ENCODE measurements around the gene SERPINA1.

SERPINA1 gene

DNA sequence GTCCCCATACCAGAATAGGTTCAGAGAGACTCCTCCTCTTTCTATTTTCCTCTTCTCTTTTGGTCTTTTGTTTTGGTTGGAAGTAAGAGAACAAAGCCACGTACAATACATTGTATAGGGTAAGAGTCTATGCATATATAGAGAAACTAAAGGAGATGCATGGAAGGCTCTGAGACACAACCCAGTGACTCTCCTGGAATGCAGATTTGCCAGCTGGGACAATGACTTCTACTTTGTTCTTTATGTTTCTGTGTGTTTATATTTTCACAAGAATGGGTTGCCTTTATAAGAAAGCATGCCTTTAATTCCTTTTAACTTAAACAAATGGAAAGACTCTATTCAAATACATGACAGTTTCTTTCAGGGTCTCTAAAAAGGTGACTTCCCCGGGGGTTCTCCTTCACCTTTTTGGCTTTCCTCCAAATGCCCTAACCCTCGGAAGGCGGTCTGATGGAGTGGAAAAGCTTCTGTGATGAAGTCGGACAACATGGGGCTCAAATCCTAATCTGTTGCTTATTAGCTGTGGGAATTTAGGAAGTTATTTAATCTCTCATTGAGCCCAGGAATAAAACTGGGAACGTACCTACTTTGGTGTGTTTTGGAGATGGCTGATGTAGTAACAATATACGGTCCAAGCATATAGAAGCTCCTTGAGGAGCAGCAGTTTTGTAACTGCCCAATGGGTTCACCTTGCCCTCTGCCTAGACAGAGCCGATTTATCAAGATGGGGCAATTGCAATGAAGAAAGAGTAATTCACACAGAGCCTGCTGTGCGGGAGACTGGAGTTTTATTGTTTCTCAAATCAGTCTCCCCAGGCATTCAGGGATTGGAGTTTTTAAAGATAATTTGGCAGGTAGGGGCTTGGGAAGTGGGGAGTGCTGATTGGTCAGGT is 9.1 kb upstream of the SERPINA1 start:
- no peak for DNase-seq (ENCODE audit: low read depth in 2 of 2)

DNA sequence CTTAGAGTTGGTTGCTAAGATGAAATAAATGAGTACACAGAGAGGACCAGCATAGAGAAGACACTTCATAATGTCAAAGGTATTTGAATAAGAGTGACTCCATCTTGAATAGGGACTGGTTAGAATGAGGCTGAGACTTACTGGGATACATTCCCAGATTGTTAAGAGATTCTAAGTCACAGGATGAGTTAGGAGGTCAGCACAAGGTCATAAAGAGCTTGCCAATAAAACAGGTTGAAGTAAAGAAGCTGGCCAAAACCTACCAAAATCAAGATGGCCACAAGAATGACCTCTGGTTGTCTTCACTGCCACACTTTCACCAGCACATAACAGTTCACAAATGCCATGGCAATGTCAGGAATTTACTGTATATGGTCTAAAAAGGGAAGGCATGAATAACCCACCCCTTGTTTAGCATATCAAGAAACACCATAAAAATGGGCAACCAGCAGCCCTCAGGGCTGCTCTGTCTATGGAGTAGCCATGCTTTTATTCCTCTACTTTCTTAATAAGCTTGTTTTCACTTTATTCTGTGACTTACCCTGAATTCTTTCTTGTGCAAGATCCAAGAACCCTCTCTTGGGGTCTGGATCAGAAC is 8.3 kb upstream of the SERPINA1 start:
- no peak for DNase-seq (ENCODE audit: low read depth in 2 of 2)

DNA sequence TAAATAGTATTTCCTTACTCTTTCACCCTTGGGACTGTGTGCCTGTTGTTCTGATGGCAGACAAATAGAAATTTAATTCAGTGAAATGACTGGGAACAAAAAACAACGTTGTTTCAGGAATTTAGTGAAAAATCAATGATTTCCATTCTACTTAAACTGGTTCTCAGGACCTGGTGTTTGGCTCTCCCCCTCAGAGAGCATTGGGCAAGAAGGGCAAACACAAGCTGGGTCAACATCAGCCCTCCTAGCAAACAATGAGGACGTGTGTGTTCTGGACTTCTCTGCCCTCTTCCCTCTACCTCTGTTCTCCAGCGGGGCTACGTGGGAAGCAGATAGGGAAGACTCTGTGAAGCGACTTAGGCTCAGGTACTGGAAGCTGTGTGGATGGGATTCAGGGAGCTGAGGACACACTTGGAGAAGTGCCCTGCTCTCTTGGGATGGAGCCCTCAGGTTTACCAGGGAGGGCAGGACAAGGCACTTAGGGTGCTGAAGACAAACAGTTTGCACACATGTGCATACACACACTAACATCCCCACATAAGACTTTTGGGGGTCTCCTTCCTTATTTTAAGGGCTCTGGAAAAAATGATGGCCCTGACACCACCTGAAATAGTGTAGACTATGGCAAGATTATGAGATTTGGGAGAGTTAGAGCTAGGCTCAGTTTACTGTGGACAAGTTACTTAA is 7.6 kb upstream of the SERPINA1 start:
- no peak for DNase-seq (ENCODE audit: low read depth in 2 of 2)

DNA sequence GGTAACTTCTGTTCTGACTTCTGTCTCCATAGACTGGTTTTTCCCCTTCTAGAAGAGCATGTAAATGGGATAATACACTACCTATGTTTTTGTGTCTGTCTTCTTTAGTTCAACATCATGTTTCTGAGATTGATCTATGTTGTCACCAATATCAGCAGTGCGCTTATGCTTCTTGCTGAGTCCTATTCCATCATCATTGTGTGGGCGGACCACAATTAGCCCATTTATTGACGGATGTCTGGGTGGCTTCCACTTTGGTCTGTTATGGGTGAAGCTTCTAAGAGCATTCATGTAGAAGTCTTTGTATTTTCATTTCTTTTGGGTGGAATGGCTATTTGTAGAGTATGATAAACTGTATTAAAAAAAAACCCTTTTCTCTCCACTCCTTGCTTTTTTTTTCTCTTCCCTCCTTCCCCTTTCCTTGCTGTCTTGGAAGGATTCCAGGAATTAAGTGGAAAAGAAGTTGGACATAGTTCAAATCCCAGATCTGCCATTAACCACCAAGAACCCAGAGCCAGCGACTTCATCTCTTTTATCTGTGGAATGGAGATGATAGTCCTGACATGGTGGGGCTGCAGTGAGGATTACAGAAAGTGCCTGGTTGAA is 7.0 kb upstream of the SERPINA1 start:
- no peak for DNase-seq (ENCODE audit: low read depth in 2 of 2)

DNA sequence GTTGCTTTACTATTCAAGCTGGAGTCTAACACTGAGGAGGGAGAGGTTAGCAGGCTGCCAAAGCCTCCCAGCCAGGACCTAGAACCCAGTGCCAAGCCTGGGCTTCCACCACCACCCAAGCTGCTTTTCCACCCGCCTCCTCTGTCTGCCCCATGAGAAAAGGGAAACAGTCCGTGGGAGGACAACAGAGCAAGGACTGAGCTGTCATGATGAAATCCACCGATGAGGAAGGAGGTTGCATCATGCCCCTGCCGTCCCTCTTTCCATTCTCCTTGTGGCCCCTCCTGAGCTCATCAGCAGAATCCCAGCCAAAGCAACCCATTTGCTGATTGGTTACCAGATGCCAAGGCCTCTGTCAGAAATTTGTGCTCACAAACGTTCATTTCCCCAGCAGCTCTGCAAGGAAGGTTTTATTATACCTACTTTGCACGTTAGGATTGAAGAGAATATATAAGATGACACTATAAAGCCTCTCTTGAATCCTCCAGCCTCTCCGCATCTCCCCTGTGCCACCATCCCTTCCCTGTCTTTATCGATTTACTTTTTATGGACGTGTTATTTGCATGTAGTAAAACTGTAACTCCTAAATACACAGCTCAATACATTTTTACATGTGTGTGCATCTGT is 6.3 kb upstream of the SERPINA1 start:
- DNase-seq (ENCODE audit: low read depth in 2 of 2) = no peak

DNA sequence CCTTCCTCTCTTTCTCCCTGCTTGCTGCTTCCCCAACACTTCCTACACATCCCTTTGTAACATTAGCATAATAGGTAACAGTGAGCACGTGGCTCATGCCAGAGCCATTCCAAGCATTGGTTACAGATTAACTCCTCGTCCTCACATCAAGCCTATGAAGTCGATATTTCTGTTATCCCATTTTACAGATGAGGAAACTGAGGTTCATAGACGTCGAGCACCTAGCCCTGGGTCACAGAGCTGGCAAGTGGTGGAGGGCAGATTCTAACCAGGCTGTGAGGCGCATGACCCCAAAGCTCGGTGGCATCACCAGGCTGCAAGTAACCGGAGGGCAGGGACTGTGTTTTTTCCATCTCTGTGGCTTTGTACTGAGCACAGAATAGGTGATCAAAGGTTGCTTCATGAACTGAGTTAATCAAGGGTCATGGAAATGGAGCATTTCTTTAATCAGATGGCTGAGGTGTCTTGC is 5.7 kb upstream of the SERPINA1 start:
- no peak for DNase-seq (ENCODE audit: low read depth in 2 of 2)

DNA sequence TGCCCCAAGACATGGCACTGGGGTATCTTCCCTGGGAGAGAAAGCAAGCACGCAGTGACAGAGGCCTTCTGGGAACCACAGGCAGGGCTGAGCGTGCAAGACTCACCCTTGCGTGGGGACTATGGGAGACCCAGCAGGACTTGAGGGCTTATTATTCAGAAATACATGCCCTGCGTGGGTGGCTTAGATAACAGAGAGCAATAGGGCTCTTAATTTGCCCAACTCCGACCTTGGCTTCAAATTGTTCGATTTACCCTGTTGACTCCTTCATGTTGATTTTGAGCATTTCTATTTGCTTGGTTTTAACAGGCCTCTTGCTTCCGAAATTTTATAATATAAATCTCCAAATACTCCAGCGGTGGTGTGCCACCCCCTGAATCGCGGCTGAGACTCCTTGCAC is 5.1 kb upstream of the SERPINA1 start:
- DNase-seq (ENCODE audit: low read depth in 2 of 2) = no peak

DNA sequence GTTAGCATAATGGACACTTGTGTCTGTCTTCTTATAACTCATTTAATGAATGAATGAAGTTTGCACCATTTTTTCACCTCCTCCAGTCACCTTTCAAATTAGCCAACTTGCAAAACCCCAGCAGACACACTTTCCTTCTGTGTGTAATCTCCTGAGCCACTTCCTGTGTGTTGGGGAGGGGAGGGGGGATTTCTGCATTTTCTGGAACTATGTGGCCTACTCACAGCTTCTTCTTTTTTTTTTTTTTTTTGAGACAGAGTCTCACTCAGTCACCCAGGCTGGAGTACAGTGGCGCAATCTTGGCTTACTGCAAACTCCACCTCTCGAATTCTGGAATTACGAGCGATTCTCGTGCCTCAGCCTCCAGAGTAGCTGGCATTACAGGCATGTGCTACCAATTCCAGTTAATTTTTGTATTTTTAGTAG is 4.1 kb upstream of the SERPINA1 start:
- DNase-seq (ENCODE audit: low read depth in 2 of 2) = no peak

DNA sequence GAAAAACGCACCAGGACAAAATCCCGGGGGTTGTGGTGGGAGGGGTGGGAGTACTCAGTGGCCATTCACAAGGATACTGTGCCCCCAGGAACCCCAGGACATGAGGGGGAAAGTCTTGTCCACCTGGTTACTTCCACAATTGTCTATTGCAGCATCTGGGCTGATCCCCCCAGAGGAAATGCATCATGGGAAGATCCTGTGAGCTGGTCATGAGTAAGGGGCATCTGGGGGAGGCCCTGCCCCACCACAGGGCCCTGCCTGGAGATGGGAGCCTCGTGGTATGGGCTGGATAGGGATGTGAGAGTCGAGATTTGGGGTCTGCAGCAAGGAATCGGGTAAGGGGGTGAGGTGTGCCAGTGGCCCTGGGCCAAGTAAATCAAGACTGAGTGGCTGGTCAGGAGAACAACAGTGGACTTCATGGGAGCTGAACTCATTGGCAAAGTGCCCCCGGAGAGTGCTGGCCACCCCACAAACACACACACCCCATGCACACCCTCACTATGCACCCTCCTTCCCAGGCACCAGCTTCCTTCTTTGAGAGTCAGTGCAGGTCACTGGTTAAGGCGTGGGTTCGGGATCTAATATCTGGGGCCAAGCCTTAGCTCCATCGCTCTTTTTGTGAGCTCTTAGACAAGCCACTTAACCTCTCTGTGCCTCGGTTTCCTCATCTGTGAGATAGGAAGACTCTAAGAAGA is 3.0 kb upstream of the SERPINA1 start:
- DNase-seq (ENCODE audit: low read depth in 2 of 2) = no peak

DNA sequence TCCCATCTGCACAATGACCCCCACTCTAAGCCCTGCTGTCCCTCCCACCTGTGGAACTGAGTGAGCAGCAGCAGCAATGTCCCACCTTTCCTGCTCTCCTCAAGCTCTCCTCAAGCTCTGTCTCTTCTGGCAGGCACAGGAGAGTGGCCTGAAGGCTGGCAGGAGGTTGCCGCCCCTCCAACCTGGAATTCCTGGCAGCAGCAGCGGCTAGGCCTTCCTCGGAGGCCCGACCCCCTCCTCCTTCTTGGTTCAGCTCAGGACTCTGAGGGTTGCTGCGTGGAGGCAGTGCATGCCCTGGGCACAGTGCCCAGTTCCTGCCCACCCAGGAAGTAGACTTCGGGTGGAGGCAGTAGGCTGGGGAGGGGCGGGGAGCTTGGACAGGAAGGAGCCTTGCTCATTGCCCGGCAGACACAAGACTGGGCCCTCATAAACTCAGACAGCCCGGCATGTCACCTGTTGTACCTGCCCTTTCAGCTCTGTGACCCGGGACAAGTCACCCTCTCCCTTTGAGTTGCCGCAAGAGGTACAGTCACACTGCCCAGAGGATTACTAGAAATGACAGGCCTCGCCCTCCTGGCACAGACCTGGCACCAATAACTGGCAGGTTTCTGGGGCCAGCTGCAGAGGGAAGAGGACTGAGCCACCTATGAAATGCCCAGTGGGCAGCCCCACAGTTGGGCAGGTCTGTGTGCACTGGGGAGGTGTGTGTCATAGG is 2.1 kb upstream of the SERPINA1 start:
- no peak for DNase-seq (ENCODE audit: low read depth in 2 of 2)

DNA sequence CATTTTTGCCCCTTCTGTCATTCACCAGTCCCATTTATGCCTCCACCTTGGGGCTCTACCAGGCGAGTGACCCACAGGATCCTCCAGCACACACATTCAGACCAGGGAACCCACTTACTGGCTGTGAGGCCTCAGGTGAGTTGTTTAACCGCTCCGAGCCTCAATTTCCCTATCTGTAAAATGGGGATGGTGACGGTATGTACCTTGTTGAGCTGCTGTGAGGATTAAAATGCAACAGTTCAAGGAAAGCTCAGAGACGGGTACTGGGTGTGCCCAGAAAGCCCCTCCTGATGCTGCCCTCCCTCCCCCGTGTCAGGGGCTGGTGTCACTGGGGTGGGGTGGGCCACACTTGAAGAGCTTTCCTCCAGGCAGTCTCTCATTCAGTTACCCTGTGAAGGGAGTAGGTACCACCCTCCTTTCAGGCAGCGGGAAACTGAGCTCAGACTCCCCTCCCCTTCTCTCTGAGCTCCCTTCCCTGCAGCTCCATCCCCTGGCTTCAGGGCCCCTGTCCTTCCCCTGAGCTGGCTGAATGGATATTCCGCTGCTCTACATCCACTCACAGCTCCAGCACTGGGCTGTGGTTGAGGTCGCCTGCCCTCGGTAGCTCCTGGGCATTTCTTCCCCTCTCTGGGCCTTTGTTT is 1.4 kb upstream of the SERPINA1 start:
- DNase-seq (ENCODE audit: low read depth in 2 of 2) = no peak

DNA sequence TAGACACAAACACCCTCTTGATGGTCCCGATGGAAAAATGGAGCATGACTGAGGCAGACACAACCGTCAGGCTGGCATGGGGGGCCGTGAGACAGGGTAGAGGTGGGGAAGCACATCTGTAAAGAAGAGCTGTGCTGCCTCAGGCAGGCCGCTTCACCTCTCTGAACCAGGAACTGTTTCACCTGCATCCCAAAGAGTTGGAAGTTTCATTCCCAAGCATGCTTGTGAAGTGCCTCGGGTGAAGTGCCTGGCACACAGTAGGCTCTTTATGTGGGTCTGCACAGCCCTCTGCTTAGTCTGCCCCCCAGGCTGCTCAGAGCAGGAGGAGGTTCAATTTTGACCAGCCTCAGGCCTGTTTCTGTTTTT is 685 bp upstream of the SERPINA1 start:
- DNase-seq (ENCODE audit: low read depth in 2 of 2) = no peak

DNA sequence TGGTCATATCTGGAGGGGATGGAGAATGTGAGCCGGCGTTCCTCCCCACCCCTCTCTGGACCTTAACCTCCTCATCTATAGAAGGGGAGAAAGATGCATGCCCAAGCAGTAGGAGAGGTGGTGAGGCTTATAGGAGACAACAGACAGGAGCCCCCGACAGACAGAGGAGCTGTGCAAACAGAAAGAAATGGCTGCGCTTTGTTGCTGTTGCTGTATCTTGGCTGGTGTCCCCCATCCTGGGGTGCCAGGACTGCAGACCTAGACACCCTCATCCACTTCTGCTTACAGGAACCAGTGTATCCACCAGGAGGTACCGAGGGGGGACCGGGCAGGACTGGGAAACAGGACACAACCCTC is 397 bp downstream of the SERPINA1 start:
- DNase-seq (ENCODE audit: low read depth in 2 of 2) = no peak

DNA sequence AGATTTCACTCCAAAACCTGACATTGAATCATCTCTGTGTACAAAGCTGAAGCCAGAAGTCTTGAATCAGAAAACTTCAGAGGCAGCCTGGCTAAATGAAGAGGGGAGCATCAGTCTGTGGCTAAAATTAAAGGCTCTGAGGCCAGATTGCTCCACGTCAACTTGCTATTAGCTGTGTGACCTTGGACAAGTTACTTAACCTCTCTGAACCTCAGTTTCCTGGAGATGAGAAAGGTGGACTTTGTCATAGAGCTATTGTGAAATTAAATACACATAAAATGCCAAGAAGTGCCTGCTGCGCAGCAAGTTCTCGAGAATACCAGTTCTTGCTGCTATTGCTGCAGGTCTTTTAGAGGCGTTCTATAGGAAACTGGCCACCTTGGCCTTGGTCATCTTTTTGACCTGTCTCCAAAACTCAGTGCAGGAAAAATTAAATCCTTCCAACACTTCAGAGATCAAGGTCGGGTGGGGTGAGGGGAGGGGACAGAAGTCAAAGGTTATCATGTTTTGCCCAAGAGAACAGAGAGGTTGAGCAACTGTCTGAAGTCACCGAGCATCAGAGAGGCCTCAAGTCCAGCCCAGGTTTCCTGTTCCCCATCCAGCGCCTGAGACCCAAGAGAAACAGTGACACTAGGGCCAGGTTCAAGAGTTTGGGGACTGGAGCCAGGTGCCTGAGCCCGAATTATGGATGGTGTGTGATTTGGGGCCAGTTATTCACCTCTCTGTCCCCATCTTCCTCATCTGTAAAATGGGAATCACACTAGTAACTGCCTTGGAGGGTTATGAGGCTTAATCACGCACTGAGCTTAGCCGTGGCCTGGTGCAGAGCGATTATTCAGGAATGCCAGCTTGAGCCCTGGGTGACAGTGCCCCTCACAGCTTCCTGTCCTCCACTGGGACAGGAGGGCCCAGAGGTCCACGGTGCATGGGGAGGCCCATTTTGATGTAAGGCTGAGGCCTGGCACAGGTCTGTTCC is 1.1 kb downstream of the SERPINA1 start:
- no peak for DNase-seq (ENCODE audit: low read depth in 2 of 2)

DNA sequence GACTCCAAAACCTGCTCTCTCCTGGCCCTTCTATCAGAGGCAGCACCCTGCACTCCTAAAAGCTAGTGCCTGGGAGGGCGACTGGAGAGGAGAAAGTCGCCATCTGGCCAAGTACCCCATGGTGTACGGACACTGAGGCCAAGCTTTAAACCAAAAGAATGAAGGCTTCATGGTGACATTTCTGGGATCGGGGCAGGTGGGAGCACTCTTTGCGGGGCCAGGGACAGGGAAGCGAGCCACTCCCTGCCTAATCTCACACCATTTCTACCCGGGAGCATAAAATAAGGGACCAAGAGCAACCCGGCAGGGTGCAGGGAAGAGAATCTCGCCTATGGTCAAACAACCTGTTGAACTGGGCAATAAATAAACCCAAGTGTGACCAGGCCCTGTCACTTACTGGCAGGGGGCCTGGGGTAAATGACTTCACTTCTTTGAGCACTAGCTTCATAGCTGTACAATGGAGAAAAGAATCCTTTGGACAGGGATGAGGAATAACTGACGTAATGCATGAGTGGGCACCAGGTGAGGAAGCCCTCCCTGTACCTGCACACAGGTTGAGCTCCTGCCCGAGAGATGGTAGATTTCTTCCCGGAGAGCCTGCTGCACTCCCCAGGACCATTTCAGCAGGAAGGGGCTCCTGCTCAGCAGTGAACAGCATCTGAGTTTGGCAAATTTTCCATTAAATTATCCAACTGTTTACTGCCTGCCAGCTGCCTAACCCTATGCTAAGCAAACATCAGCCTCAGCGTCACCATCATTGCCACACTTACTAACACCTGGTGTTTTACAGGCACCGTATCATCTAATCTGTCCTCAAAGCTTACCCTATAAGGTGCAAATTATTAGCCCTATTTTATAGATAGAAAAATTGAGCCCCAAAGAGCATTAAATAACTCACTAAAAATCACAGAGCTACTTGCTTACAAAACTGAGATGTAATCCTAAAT is 2.0 kb downstream of the SERPINA1 start:
- no peak for DNase-seq (ENCODE audit: low read depth in 2 of 2)

DNA sequence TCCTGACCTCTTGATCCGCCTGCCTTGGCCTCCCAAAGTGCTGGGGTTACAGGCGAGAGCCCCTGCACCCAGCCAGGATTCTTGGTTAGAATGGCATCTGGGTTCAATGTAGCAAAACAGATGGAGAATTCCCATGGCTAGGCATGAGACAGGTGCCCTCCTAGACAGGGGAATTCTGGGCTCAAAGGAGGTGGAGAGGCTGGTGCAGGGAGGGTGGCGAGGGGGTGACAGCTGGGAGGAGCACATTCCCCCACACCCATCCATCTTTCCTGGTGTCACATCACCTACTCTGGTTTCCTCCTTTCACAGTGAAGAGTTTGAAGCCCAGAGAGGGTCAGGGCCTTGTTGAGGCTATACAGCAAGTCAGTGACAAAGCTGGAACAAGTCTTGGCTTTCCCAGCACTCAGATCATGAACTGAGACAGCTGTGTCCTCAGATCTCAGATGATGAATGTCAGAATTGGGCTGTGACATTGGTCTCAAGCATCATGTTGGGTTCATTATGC is 2.8 kb downstream of the SERPINA1 start:
- no peak for DNase-seq (ENCODE audit: low read depth in 2 of 2)

DNA sequence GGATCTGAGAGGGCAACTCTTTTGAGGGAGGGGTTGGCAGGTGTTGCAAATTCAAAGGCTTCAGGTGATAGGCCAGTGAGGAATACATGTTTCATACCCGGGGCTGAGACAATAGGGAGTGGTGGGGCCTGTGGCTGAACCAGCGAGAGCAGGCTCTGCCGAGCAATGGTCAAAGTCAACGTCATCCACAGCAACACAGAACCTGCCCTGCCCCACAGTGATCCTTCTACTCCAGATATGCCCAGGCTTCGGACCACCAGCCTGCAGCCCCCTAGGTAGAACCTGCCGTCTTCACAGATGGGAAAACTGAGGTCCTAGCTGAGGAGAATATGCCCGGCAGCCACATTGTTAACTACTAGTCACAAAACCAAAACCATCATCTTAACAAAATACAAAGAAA is 4.1 kb downstream of the SERPINA1 start:
- no peak for DNase-seq (ENCODE audit: low read depth in 2 of 2)

DNA sequence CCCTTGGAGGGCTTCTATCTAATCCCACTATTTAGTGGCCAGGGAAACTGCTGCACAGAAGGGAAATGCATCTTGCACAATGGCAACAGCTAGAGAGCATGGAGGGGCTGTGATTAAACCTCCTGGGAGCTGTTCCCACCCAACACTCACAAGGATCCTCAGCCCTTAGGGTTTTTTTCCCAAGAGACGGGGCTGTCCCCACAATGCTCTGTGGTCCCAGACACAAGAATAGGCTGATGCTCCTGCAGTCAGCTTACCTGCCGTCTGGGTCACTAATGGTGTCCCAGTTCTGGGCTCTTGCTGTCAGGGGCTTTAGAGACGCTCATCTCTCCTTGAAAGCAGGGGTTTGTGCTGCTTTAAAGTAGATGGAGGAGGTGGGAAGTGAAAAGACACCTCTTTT is 4.6 kb downstream of the SERPINA1 start:
- DNase-seq (ENCODE audit: low read depth in 2 of 2) = no peak

Measured in activated CD4-positive, alpha-beta T cell treated with anti-CD3 and anti-CD28 coated beads for 24 hours (primary cell).